BJ (cell line): ENCODE data around the gene DOK1. TPM values are rescaled to one million over a fixed set of nuclear protein-coding genes. Genes with fewer than 3 reads are reported as not detected.

Experiments used
- CTCF ChIA-PET: fragments of 350-600 bp; formaldehyde crosslinking; extraction: SDS; loops from one replicate; lab custom pipeline; 2021; ENCODE audit warnings: antibody characterized with exemption, inconsistent platforms; lab: Yijun Ruan, JAX
- POLR2A ChIA-PET: fragments of 300-600 bp; sonication (Branson Sonifier 250); formaldehyde crosslinking; extraction: SDS; loops from one replicate; lab custom pipeline; 2021; ENCODE audit warnings: antibody characterized with exemption; lab: Charles Lee
- DNase-seq: peaks from one replicate; pipeline ENCODE4 v3.0.0-alpha.2; 2011; ENCODE audit warnings: low read depth
- H3K27me3 ChIP-seq: 2 replicates; pipeline ENCODE4 v1.6.0; 2011; ENCODE audit warnings: low read length; ENCODE audit not compliant: control insufficient read depth, insufficient read depth
- H3K36me3 ChIP-seq: 2 replicates; pipeline ENCODE4 v1.5.1; 2011; ENCODE audit warnings: low read length; ENCODE audit not compliant: control insufficient read depth, insufficient read depth
- H3K4me3 ChIP-seq: 2 replicates; pipeline ENCODE4 v1.5.1; 2011; ENCODE audit warnings: low read depth, mild to moderate bottlenecking, control low read depth, low read length
- polyA plus RNA-seq: library from polyadenylated mRNA; depleted of rRNA; stranded (reverse); fragments of >200 nt; gene quantifications from 2 replicates; pipeline ENCODE4 v1.2.3, GENCODE V29; 2011
- TF ChIP-seq, protein P1 (sequence below): IDR thresholded peaks from 2 replicates; pipeline ENCODE4 v1.5.1; 2011; ENCODE audit warnings: low read depth, mild to moderate bottlenecking, control low read depth, inconsistent platforms, low read length, moderate library complexity; ENCODE audit not compliant: insufficient read depth

DOK1 gene
- polyA plus RNA-seq, 1 experiment: 28.7 TPM

DNA sequence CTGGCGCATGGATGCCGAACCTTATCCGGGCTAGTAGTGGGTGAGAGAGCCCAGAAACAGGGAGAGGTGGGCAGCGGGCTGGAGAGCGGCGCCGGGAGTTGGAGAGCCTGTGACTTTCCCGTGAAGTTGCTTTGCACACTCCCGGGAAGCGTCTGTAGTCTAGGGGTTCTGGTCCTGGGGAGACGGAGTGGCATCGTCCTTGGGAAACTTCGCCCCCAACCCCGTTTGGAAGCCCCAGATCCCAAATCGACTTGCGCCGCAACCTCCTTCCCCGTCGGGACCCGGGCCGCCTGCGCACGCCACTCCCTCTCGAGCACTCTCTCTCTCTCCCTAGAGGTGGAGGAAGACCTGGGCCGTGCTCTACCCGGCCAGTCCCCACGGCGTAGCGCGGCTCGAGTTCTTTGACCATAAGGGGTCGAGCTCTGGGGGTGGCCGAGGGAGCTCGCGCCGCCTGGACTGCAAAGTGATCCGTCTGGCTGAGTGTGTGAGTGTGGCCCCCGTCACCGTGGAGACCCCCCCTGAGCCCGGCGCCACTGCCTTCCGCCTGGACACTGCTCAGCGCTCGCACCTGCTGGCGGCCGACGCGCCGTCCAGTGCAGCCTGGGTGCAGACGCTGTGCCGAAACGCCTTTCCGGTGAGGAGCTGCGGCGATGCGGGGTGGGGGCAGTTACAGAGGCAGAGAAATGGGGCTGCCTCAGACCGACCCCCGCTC, 456 bp downstream of the DOK1 start:
- H3K36me3 ChIP-seq: peaks cover 4% of the 10 kb centered on the region
- TF ChIP-seq, protein P1, sequence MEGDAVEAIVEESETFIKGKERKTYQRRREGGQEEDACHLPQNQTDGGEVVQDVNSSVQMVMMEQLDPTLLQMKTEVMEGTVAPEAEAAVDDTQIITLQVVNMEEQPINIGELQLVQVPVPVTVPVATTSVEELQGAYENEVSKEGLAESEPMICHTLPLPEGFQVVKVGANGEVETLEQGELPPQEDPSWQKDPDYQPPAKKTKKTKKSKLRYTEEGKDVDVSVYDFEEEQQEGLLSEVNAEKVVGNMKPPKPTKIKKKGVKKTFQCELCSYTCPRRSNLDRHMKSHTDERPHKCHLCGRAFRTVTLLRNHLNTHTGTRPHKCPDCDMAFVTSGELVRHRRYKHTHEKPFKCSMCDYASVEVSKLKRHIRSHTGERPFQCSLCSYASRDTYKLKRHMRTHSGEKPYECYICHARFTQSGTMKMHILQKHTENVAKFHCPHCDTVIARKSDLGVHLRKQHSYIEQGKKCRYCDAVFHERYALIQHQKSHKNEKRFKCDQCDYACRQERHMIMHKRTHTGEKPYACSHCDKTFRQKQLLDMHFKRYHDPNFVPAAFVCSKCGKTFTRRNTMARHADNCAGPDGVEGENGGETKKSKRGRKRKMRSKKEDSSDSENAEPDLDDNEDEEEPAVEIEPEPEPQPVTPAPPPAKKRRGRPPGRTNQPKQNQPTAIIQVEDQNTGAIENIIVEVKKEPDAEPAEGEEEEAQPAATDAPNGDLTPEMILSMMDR: no peak
- H3K4me3 ChIP-seq: peak overlapping the region; percentile 54
- no peak for DNase-seq
- CTCF ChIA-PET: interaction anchor here (1.0 kb wide), 1 partner anchor 12 kb away, joined by 3 read pairs; no protein-coding TSS in a partner anchor
- H3K27me3 ChIP-seq: no peaks in the 10 kb centered on the region
- POLR2A ChIA-PET: no interaction called here

DNA sequence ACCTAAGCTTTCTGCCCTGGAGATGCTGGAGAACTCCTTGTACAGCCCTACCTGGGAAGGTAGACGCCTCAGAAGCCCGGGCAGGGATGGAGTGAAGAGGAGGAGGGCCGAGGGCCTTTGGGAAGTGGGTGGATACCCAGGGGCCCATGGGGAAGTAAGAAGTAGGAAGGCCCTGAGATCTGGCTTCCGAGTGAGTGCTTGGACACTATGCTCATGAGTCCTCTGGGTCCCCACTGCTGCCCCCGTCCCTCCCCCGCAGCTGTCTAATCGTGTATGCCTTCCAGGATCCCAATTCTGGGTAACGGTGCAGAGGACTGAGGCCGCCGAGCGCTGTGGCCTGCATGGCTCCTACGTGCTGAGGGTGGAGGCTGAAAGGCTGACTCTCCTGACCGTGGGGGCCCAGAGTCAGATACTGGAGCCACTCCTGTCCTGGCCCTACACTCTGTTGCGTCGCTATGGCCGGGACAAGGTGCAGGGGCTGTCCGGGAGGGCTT, 1.1 kb downstream of the DOK1 start:
- TF ChIP-seq, protein P1: no peak
- DNase-seq: no peak
- Histone ChIP-seq H3K36me3 (peaks cover 4% of the 10 kb centered on the region), H3K27me3 (no peaks in the 10 kb centered on the region), H3K4me3 (peak overlapping the region; percentile 54)
- POLR2A ChIA-PET: no interaction called here
- CTCF ChIA-PET: interaction anchor here (0.5 to 1.7 kb wide), 3 partner anchors 10 to 19 kb away, joined by 3 to 4 read pairs (median 3); no protein-coding TSS in a partner anchor

DNA sequence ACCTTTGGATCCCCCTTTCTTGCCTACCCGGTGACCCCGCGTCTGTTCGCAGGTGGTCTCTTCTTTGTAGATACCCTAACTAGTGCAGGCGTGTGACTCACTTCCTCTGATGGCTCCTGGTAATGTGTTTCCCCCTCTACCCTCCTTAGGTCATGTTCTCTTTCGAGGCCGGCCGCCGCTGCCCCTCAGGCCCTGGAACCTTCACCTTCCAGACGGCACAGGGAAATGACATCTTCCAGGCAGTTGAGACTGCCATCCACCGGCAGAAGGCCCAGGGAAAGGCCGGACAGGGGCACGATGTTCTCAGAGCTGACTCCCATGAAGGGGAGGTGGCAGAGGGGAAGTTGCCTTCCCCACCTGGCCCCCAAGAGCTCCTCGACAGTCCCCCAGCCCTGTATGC, 1.6 kb downstream of the DOK1 start:
- no peak overlapping the region for H3K4me3 ChIP-seq
- H3K27me3 ChIP-seq: no peaks in the 10 kb centered on the region
- H3K36me3 ChIP-seq: peaks cover 4% of the 10 kb centered on the region
- ChIA-PET CTCF (interaction anchor here (0.5 to 1.7 kb wide), 2 partner anchors 9 to 18 kb away, joined by 3 to 4 read pairs; no protein-coding TSS in a partner anchor), POLR2A (no interaction called here)
- TF ChIP-seq, protein P1: no peak
- no peak for DNase-seq

DNA sequence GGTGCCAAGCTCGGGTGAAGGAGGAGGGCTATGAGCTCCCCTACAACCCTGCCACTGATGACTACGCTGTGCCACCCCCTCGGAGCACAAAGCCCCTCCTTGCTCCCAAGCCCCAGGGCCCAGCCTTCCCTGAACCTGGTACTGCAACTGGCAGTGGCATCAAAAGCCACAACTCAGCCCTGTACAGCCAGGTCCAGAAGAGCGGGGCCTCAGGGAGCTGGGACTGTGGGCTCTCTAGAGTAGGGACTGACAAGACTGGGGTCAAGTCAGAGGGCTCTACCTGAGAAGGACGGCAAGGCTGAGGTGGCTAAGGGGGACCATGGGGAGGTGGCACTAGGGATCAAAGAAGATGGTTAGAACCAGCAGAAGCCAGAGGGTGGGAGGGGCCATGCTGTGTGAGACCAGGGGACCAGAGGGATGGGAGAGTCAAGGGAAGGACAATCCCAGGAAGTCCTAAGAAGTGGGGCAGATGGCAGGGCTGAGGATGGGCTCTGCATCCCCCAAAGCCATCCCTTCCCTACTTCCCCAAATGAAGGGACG, 2.4 kb downstream of the DOK1 start:
- POLR2A ChIA-PET: no interaction called here
- no peak for DNase-seq

More for the DNA sequence above, 2.4 kb downstream of the DOK1 start:
- TF ChIP-seq, protein P1: no peak
- Histone ChIP-seq H3K36me3 (peaks cover 4% of the 10 kb centered on the region), H3K4me3 (no peak overlapping the region), H3K27me3 (no peaks in the 10 kb centered on the region)
- CTCF ChIA-PET: interaction anchor here (1.3 to 1.7 kb wide), 2 partner anchors 9 to 17 kb away, joined by 3 to 4 read pairs; no protein-coding TSS in a partner anchor
